ENCODE measurements around the gene ARHGEF37. TPM values are rescaled to one million over a fixed set of nuclear protein-coding genes. Genes with fewer than 3 reads are reported as not detected.

ARHGEF37 gene
- total RNA-seq, 1 experiment from 2014 or later: 0.42 TPM

DNA sequence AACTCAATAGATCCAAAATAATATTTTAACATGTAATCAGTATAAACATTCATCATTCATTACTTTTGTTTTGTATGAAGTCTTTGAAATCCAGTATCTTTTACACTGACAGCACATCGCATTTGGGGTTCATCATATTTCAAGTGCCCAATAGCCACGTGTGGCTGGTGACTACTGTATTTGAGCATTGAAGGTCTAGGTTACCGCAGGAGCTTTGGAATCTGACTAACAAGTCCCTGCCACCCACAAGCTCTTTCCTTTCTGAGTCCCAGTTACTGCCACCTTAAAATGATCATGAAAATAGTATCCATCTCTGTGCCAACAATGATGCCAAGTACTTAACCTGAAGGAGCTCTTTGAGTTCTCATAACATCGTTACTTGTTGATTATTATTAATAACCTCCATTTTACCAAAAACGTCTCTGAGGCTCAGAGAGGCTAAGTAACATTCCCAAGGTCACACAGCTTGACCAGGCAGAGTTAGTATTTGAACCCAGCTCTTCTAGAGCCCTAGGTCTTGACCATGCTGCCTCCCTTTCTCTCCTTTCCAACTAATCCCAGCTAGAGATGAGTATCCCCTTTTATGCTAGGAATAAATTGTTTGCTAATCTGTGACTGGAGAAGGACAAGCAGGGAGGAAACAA, 24.2 kb downstream of the ARHGEF37 start:
- H2AFZ ChIP-seq (ENCODE audit: low read length): no peak overlapping the region
- H3K4ac ChIP-seq (ENCODE audit: low read depth, low read length): no peak overlapping the region
- no peak overlapping the region for H4K5ac ChIP-seq (ENCODE audit: insufficient read length, low read depth, low read length)
- H3K79me1 ChIP-seq (ENCODE audit: insufficient read depth, low read depth, low read length, poor library complexity, severe bottlenecking): no peaks in the 10 kb centered on the region
- no peak overlapping the region for H3K4me3 Mint-ChIP-seq
- H3K14ac ChIP-seq (ENCODE audit: insufficient read depth, low read length): no peak overlapping the region
- no peak overlapping the region for H2BK20ac ChIP-seq (ENCODE audit: low read depth, low read length, poor library complexity, severe bottlenecking)
- no peak overlapping the region for H3K23ac ChIP-seq (ENCODE audit: insufficient read length, low read depth, low read length)
- H3K9me3 Mint-ChIP-seq: peaks cover 6 to 7% of the 10 kb centered on the region in 2 experiments; a peak in 4 of 5 replicates
- H3K27ac Mint-ChIP-seq: no peak overlapping the region
- H2BK120ac ChIP-seq (ENCODE audit: low read depth, low read length, poor library complexity, severe bottlenecking): no peak overlapping the region
- no peaks in the 10 kb centered on the region for H3K4me1 Mint-ChIP-seq
- H3K27me3 ChIP-seq (ENCODE audit: insufficient read depth, low read length): no peaks in the 10 kb centered on the region
- H2AK5ac ChIP-seq (ENCODE audit: insufficient read length, low read length): no peak overlapping the region
- H3K4me1 ChIP-seq (ENCODE audit: insufficient read depth, low read length): no peaks in the 10 kb centered on the region
- H3K36me3 Mint-ChIP-seq (ENCODE audit: insufficient read depth in 1 of 3, low read depth in 3 of 3): peaks cover 0 to 6% (median 5%) of the 10 kb centered on the region in 3 experiments; a peak in 3 of 7 replicates
- no peak overlapping the region for H3K18ac ChIP-seq (ENCODE audit: insufficient read length, low read depth, low read length)
- H3K23me2 ChIP-seq (ENCODE audit: insufficient read length, low read depth, low read length, poor library complexity, severe bottlenecking): no peaks in the 10 kb centered on the region
- no peak overlapping the region for H4K91ac ChIP-seq (ENCODE audit: insufficient read length, low read depth, low read length)
- H3K4me2 ChIP-seq (ENCODE audit: insufficient read depth, insufficient read length, low read length): no peak overlapping the region
- no peak overlapping the region for H4K8ac ChIP-seq (replicated peaks; ENCODE audit: insufficient read length, low read depth, low read length)
- no peaks in the 10 kb centered on the region for H3K79me2 ChIP-seq (ENCODE audit: insufficient read depth, low read length)
- DNase-seq: no peak
- no peak overlapping the region for H2BK5ac ChIP-seq (ENCODE audit: insufficient read length, low read length)
- H3K27ac ChIP-seq (ENCODE audit: insufficient read length, low read depth, low read length): no peak overlapping the region
- no CpG with 5 or more reads among the region's 5 CpGs for WGBS (ENCODE audit: extremely low coverage, insufficient read length, low lambda C conversion rate)
- H2BK15ac ChIP-seq (ENCODE audit: low read depth, low read length): no peak overlapping the region
- no peak overlapping the region for H3T11ph ChIP-seq (ENCODE audit: low read length)
- no peak overlapping the region for H2BK12ac ChIP-seq (ENCODE audit: insufficient read length, low read depth, low read length)
- H3K9ac ChIP-seq (ENCODE audit: extremely low read depth, insufficient read length, low read length): no peak overlapping the region
- no peaks in the 10 kb centered on the region for H3K27me3 Mint-ChIP-seq (ENCODE audit: low read depth)
- H4K20me1 ChIP-seq (ENCODE audit: control insufficient read depth, insufficient read depth, insufficient read length): no peaks in the 10 kb centered on the region
- H3K56ac ChIP-seq (ENCODE audit: insufficient read length, low read depth, low read length): no peak overlapping the region
- TF ChIP-seq, protein P1, sequence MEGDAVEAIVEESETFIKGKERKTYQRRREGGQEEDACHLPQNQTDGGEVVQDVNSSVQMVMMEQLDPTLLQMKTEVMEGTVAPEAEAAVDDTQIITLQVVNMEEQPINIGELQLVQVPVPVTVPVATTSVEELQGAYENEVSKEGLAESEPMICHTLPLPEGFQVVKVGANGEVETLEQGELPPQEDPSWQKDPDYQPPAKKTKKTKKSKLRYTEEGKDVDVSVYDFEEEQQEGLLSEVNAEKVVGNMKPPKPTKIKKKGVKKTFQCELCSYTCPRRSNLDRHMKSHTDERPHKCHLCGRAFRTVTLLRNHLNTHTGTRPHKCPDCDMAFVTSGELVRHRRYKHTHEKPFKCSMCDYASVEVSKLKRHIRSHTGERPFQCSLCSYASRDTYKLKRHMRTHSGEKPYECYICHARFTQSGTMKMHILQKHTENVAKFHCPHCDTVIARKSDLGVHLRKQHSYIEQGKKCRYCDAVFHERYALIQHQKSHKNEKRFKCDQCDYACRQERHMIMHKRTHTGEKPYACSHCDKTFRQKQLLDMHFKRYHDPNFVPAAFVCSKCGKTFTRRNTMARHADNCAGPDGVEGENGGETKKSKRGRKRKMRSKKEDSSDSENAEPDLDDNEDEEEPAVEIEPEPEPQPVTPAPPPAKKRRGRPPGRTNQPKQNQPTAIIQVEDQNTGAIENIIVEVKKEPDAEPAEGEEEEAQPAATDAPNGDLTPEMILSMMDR (conservative IDR thresholded peaks at IDR 0.05): no peak
- no peaks in the 10 kb centered on the region for H3K9me3 ChIP-seq (ENCODE audit: control insufficient read depth, low read depth, low read length)
